ENCODE results near the gene LAMP1. TPM values are rescaled to one million over a fixed set of nuclear protein-coding genes. Genes with fewer than 3 reads are reported as not detected.

The LAMP1 gene
- total RNA-seq, 2 experiments from 2014 or later = 12.2 to 24.6 TPM

DNA sequence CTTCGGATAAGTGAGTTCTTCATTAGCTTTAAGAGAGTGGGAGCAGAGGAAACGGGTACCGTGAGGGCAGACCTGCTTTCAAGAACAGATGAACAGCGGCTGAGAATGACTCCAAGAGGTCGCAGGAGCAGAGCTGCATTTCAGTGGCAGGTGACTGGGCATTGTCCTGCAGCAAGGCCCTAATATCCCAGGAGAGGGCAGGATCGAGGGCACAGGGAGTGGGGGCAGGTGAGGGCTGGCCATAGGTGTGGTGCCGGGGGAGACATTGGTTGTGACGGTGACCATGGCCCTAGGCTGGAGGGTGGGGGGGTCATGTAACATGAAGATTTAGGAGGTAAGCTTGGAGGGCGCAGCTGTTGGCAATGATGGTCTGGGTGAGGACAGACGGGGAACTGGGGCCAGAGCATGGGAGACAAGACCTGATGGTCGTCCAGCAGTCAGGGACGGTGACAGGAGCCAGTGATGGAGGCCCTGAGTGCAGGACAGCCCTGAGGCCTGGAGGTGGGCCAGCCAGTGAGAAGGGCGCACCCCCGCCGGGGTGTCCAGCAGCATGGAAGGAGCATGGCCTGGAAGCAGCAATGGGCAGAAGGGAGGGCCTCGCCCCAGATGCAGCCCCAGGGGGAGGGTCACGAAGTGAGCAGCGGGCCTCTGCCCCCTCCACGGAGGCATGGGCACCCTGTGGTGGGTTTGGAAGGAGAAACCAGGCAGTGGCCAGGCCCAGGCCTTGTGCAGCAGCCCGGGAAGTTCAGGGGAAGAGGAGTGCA is 29.2 kb upstream of the LAMP1 start:
- no peaks in the 10 kb centered on the region for H3K9me2 ChIP-seq (ENCODE audit: insufficient read depth, low read length)
- H4K20me1 ChIP-seq (ENCODE audit: insufficient read depth, low read length) = no peaks in the 10 kb centered on the region
- no peaks in the 10 kb centered on the region for H3K9me3 ChIP-seq (ENCODE audit: low read length)
- no TSS peak for BruUV-seq (replicated peaks)
- ChIA-PET CTCF (ENCODE audit: unreplicated experiment) (no interaction called here), POLR2A (no interaction called here)
- no peaks in the 10 kb centered on the region for H3K79me2 ChIP-seq (ENCODE audit: insufficient read depth, low read depth, low read length)
- DNase-seq (ENCODE audit: low spot score) = no peak
- TF ChIP-seq, protein P1, sequence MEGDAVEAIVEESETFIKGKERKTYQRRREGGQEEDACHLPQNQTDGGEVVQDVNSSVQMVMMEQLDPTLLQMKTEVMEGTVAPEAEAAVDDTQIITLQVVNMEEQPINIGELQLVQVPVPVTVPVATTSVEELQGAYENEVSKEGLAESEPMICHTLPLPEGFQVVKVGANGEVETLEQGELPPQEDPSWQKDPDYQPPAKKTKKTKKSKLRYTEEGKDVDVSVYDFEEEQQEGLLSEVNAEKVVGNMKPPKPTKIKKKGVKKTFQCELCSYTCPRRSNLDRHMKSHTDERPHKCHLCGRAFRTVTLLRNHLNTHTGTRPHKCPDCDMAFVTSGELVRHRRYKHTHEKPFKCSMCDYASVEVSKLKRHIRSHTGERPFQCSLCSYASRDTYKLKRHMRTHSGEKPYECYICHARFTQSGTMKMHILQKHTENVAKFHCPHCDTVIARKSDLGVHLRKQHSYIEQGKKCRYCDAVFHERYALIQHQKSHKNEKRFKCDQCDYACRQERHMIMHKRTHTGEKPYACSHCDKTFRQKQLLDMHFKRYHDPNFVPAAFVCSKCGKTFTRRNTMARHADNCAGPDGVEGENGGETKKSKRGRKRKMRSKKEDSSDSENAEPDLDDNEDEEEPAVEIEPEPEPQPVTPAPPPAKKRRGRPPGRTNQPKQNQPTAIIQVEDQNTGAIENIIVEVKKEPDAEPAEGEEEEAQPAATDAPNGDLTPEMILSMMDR (conservative IDR thresholded peaks at IDR 0.05; ENCODE audit: low read length) = no peak
- no peak for TF ChIP-seq EZH2phosphoT487 (IDR thresholded peaks at IDR 0.05; ENCODE audit: borderline replicate concordance, low read depth, low read length)
- no peak overlapping the region for H3K4me3 ChIP-seq (ENCODE audit: low read depth, low read length, poor library complexity, severe bottlenecking)
- H3K4me1 ChIP-seq (ENCODE audit: insufficient read depth, low read length, poor library complexity, severe bottlenecking) = no peaks in the 10 kb centered on the region
- peaks cover 9% of the 10 kb centered on the region; the same call in 1 of the 2 replicates for H3K36me3 ChIP-seq (ENCODE audit: insufficient read depth, low read length)
- no peak overlapping the region for H2AFZ ChIP-seq (ENCODE audit: low read length)
- intact Hi-C loops (cut with micrococcal nuclease; ENCODE audit: unreplicated experiment) = no loop called here
- no peak overlapping the region for H3K4me2 ChIP-seq (ENCODE audit: low read length)
- H3K27ac ChIP-seq (ENCODE audit: low read depth, low read length, poor library complexity, severe bottlenecking) = no peak overlapping the region

DNA sequence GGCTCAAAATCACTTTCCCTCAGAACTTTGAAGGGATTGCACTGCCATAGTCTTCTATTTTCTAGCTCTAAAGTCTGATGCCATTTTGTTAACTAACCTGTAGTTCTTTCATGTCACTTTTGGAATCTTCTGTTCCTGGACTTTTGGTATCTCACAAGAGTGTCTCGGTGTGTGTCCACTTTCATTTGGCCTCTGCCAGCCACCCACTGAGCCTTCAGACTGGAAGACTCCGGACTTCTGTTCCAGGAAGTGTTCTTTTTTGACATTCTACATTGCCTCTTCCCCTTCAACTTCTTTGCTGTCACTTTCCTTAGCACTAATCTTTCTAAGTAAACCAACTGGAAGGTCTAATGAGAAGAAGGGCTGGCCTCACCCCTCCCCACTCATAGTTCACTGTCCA is 25.0 kb upstream of the LAMP1 start:
- no peaks in the 10 kb centered on the region for H3K9me2 ChIP-seq (ENCODE audit: insufficient read depth, low read length)
- H3K9me3 ChIP-seq (ENCODE audit: low read length) = no peaks in the 10 kb centered on the region
- H2AFZ ChIP-seq (ENCODE audit: low read length) = no peak overlapping the region
- POLR2A ChIA-PET = no interaction called here
- H3K4me1 ChIP-seq (ENCODE audit: insufficient read depth, low read length, poor library complexity, severe bottlenecking) = no peaks in the 10 kb centered on the region
- no TSS peak for BruUV-seq (replicated peaks)
- no peak for DNase-seq (ENCODE audit: low spot score)
- no peak overlapping the region for H3K4me2 ChIP-seq (ENCODE audit: low read length)
- H4K20me1 ChIP-seq (ENCODE audit: insufficient read depth, low read length) = no peaks in the 10 kb centered on the region
- no peaks in the 10 kb centered on the region for H3K36me3 ChIP-seq (ENCODE audit: insufficient read depth, low read length)
- no peaks in the 10 kb centered on the region for H3K79me2 ChIP-seq (ENCODE audit: insufficient read depth, low read depth, low read length)
- no peak overlapping the region for H3K27ac ChIP-seq (ENCODE audit: low read depth, low read length, poor library complexity, severe bottlenecking)
- CTCF ChIA-PET (ENCODE audit: unreplicated experiment) = no interaction called here
- TF ChIP-seq, protein P1 (conservative IDR thresholded peaks at IDR 0.05; ENCODE audit: low read length) = no peak
- no peak for TF ChIP-seq EZH2phosphoT487 (IDR thresholded peaks at IDR 0.05; ENCODE audit: borderline replicate concordance, low read depth, low read length)
- intact Hi-C loops (cut with micrococcal nuclease; ENCODE audit: unreplicated experiment) = no loop called here
- no peak overlapping the region for H3K4me3 ChIP-seq (ENCODE audit: low read depth, low read length, poor library complexity, severe bottlenecking)

DNA sequence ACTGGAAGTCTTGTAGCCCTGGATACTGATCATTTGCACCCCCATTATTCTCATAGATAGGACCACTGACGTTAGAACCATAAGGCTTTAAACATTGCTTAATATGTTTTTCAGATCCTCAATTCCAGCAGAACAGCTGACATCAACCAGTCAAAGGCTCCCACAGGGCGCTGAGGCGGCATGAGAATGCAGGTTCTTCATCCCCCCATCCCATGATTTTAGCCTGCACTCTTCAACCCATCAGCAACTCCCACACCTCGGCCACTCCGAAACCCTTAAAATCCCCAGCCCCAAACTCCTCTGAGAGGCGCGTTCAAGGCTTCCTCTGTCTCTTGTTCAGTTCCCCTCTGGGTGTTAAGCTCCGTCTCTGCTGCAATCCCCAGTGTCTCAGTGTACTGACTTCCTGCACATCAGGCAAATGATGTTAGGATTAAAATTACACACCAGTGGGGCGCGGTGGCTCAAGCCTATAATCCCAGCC is 24.3 kb upstream of the LAMP1 start:
- Histone ChIP-seq H3K79me2 (ENCODE audit: insufficient read depth, low read depth, low read length) (no peaks in the 10 kb centered on the region), H3K4me2 (ENCODE audit: low read length) (no peak overlapping the region), H3K9me3 (ENCODE audit: low read length) (no peaks in the 10 kb centered on the region), H3K9me2 (ENCODE audit: insufficient read depth, low read length) (no peaks in the 10 kb centered on the region), H3K4me1 (ENCODE audit: insufficient read depth, low read length, poor library complexity, severe bottlenecking) (no peaks in the 10 kb centered on the region), H3K36me3 (ENCODE audit: insufficient read depth, low read length) (no peaks in the 10 kb centered on the region), H3K27ac (ENCODE audit: low read depth, low read length, poor library complexity, severe bottlenecking) (no peak overlapping the region), H3K4me3 (ENCODE audit: low read depth, low read length, poor library complexity, severe bottlenecking) (no peak overlapping the region), H2AFZ (ENCODE audit: low read length) (no peak overlapping the region), H4K20me1 (ENCODE audit: insufficient read depth, low read length) (no peaks in the 10 kb centered on the region)
- TF ChIP-seq, protein P1 (conservative IDR thresholded peaks at IDR 0.05; ENCODE audit: low read length) = no peak
- no peak for DNase-seq (ENCODE audit: low spot score)
- POLR2A ChIA-PET = no interaction called here
- CTCF ChIA-PET (ENCODE audit: unreplicated experiment) = no interaction called here
- intact Hi-C loops (cut with micrococcal nuclease; ENCODE audit: unreplicated experiment) = no loop called here
- BruUV-seq (replicated peaks) = no TSS peak

Data from OCI-LY7 (cell line).